OCI-LY3 (cell line): Measurements from ENCODE around the gene TMEM269.

Source experiments
- EZH2phosphoT487 ChIP-seq: fragments of 200-600 bp; shearing (Covaris generic); IDR thresholded peaks from 2 replicates; pipeline ENCODE4 v1.6.1; 2018; ENCODE audit warnings: antibody characterized with exemption, mixed run types, low read depth
- TF ChIP-seq, protein P1 (sequence below): fragments of 200-600, 300-600 bp; sonication (generic); IDR thresholded peaks from 2 replicates; pipeline ENCODE4 v1.5.1; 2014; ENCODE audit warnings: antibody characterized with exemption, low read length, low read depth

DNA sequence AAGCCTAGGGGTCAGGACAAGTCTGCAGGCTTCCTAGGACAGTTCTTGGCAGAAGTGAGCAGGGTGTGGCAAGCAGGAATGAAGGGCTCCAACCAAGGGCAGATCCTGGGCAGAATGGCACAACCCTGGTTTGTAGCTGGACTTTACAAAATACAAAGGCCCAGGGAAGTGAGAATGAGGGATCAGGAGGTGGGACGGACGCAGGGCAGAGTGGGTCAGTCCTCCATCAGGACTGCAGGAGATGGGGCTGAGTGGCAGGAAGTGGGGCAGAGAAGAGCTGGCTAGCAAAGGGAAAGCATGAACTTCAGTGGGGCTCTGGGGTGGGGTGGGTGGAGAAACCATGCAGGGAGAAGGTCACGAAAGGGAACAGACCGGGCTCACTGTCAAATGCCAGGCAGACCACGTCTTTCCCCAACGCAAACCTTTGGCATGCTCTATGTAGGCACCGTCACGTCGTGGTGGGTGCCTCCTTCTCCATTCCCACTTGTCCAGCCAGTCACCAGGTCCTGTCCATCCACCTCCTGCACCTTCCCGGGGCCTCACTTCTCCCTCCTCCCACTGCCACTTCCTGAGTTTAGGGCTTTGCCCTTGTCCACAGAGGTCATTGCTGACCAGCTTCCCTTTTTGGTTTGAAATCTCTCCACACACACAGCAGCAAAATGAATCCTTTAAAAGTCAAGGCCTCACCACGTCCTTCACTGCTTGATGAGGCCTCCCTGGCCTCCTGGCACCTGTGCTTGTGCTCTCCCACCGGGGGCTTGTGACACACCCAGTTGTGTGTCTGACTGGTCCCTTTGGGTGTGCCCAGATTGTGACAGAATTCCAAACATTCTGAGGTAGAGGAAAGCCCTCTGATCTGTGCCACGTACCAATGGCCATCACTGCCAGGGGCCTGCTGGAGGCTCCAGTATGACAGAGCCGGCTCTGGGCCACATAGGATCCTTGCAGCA lies 36.1 kb upstream of the TMEM269 start:
- TF ChIP-seq, protein P1, sequence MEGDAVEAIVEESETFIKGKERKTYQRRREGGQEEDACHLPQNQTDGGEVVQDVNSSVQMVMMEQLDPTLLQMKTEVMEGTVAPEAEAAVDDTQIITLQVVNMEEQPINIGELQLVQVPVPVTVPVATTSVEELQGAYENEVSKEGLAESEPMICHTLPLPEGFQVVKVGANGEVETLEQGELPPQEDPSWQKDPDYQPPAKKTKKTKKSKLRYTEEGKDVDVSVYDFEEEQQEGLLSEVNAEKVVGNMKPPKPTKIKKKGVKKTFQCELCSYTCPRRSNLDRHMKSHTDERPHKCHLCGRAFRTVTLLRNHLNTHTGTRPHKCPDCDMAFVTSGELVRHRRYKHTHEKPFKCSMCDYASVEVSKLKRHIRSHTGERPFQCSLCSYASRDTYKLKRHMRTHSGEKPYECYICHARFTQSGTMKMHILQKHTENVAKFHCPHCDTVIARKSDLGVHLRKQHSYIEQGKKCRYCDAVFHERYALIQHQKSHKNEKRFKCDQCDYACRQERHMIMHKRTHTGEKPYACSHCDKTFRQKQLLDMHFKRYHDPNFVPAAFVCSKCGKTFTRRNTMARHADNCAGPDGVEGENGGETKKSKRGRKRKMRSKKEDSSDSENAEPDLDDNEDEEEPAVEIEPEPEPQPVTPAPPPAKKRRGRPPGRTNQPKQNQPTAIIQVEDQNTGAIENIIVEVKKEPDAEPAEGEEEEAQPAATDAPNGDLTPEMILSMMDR: no peak
- no peak for TF ChIP-seq EZH2phosphoT487
